SW480 (cell line): ENCODE measurements around the gene DRC1.
"Not testable (repeated sequence)": the region's sequence is repeated elsewhere in the genome, so short reads cannot be mapped to it uniquely, and the experiment has no call there.

Experiments
- DNase-seq: peaks from one replicate; pipeline ENCODE4 v3.0.0-alpha.2; 2016; ENCODE audit warnings: low spot score

Gene DRC1

DNA sequence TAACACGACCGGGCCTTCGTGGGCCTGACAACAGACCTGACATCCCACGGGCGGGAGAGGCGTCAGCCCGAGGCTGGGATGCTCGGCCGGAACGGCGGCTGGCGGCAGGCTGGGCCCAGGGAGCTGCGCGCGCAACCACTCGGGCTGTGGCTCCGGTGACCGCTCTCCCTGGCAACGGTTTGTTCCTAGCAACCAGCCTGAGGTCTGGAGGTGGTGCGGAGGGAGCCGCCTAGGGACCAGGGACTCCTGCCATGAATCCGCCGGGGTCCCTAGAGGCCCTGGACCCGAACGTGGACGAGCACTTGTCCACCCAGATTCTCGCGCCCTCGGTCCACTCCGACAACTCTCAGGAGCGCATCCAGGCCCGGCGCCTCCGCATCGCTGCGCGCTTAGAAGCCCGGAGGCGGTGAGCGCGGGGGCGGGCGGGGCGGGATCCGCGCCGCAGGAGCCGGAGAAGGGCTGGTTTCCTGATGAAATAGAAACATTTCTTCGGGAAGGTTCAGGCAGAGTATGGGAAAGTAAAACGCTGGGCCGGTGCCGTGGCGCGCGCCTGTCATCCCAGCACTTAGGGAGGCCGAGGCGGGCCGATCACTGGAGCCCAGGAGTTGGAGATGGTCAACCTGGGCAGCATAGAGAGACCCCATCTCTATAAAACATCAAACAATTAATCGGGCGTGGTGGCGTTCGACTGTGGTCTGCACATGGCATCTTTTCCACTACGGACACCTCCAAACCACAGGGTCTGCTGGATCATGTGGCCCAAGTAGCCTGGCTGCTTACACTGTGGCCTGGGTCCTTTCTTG is at the start of gene DRC1:
TSS of gene DRC1 (plus strand) at position 182 of the 803 bp plus-strand sequence. CDS start at position 252, 70 bp downstream.
- DNase-seq, result peak; percentile 87

DNA sequence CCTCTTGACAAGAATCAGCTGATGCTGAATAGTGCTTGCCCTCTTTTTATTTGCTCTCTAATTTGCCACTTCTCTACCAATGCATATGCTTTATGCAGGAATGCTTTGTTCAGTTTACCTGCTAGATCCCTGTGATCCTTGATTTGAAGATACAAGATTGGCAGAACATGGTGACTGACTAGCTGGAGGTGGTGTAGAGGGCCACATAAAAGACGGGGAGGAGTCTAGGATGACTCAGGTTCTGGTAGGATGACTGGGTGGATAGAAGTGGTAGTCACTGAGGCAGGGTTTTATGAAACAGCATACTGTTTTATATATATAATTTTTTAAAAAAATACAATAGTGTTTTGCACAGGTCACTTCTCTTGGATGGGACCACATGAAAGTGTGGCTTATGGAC is 48.8 kb upstream of the DRC1 start:
- peak; percentile 51 for DNase-seq

DNA sequence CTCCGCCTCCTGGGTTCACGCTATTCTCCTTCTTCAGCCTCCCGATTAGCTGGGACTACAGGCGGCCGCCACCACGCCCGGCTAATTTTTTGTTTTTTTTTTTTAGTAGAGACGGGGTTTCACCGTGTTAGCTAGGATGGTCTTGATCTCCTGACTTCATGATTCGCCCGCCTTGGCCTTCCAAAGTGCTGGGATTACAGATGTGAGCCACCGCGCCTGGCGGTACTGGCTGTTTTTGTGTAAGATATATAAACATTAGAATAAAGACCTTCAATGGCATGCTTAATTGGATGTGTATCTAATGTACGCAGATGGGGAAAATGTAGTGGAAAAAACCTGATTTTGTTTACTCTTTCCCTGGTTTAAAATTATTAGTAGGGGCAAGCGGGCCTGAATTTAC is 47.3 kb upstream of the DRC1 start:
- DNase-seq, result not testable (repeated sequence)

DNA sequence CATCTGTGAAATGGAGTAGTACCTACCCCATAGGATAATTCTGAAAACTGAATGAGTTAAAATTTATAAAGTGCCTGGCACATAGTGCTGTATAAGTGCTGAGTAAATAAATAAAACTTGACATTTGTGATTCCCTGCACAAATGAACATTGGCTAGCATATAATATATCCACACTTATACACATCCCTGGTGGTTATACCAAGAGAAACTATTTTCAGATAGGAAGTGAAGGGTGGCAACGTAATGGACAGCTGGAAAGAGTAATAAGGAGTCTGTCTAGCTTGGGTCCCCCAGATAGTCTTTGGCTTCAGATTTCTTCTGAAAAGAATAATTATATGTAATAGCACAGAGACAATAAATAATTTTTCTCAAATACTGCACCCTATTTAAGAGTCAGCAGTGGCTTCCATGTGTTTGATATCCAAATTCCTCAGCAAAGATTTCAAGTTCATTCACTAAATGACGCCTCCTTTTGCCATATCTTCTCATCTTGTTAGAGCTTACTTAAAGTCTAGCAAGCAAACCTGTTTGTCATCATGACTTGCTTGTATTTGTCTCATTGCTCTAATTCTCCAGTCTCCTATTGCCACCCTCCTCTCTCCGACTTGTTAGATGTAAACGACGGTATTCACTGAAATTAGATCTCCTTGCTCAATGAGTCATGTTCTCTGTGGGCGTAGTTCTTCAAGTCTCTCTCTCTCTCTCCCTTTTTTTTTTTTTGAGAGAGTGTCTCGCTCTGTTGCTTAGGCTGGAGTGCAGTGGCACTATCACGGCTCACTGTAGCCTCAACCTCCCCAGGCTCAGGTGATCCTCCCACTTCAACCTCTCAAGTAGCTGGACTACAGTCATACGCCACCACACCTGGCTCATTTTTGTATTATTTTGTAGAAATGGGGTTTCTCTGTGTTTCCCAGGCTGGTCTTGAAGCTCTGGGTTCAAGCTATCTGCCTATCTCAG is 46.4 kb upstream of the DRC1 start:
- DNase-seq, result peak; percentile 89

DNA sequence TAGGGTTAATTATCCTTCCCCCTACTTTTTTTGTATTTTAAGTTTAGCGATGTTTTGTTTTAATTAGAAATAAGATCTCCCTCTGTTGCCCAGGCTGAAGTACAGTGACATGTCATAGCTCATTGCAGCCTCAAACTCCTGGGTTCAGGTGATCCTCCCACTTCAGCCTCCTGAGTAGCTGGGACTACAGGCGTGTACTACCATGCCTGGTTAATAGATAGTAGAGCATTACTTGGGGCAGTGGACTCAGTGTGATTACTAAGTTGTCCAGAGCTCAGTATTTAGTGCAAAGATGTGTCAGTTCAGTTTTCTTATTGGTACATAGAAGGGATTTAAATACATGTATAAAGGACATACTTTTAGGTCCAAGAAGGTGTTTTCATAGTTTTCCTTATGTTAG is 45.6 kb upstream of the DRC1 start:
- no peak for DNase-seq

DNA sequence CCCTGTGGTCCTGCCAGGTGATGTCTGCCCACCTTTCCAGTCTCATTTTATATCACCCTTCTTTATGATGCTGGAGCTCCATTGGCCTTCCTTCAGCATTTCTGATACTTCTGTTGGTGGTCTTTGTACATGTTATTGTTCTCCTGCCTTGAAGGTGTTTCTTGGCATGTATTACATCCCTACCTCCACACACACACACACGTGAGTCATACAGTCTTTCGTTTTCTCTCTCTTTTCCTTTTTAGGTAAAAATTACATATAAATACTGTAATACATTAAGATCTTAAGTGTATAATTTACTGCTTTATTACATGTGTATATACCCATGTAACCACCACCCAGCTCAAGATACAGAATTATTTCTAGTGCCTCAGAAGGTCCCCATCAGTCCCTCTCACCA is 44.9 kb upstream of the DRC1 start:
- no peak for DNase-seq

DNA sequence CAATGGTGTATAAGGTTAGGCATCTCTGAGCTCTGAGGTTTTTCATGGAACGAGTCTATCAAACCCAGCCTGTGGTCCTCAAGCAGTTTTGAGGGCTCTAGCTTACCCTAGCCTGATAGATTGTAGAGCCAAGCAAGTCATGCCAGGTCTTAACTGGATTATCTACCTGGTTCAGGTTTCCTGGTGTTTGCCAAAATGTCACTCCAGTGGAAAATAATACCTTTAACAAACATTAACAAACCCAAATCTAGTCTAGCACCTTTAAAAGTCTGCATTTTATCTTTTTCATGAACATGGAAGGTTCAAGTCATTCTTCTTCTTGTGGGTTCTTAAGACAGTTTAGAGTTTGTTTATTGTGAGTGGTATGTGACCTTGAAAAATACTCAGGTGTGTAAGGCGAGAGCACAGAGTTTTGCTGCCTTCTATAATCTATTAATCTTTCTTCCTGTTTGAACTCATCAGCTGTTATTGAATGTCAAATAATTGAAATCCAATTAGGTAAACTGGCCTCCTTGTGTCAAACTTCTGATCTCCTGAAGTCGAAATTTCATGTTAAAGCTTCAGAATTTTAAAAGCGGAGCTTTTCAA is 41.7 kb upstream of the DRC1 start:
- no peak for DNase-seq

DNA sequence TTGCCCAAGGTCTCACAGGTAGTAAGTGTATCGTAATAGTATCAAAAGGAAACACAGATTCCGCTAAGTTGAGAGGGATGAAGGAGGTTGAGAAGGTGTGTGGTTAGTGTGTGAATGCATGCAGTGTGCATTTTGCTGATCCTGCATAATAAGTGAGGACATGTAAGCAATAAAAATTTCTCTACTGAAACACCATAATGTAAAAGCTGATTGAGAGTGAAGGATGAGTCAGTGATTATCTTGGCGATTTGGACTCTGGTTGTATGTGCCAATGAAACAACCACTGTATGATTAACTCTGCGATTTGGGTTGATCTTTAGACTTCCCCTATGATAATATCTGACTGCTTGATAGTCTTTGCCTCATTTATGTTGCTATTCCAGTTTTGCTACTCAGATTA is 38.4 kb upstream of the DRC1 start:
- no peak for DNase-seq

DNA sequence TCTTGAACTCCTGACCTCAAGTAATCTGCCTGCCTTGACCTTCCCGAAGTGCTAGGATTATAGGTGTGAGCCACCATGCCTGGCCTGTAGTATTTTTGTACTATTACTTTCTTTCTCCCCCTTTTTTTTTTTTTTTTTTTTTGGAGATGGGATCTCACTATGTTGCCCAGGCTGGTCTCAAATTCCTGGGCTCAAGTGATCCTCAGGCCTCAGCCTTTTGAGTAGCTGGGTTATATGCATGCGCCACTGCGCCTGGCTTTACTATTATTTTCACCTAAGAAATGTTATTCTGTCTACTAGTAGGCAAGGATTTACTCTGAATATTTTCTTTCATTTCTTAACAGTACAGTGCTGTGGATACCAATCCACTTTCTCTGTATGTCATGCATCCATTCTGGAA is 37.8 kb upstream of the DRC1 start:
- no peak for DNase-seq

DNA sequence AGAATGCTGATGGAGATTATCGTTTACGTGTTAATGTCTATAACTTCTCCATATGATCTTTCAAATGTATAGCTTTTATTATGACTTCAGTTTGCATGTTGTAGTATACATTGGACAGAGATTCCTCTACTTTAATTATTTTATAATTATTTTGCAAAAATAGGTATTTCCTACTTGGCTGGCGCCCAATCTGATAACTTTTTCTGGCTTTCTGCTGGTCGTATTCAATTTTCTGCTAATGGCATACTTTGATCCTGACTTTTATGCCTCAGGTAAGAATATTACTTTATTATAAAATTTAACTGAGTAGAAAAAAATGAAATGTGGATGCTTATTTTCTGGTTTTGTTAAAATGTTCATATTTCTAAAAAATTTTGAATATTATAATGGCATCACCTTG is 37.1 kb upstream of the DRC1 start:
- no peak for DNase-seq

DNA sequence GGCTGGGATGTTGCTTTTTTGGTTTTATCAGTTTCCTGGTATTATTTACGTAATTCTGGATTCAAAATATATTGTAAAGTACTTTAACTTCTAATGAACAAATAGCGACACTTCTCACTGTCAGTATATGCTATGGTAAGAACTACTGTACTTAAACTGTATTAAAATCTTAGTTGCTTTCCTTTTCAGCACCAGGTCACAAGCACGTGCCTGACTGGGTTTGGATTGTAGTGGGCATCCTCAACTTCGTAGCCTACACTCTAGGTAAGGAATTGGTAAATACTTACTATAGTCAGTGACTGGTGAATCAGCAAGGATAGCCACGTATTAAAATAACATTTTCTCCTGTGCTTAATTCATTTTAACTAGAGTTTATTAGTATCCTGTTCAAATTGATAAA is 34.8 kb upstream of the DRC1 start:
- no peak for DNase-seq

DNA sequence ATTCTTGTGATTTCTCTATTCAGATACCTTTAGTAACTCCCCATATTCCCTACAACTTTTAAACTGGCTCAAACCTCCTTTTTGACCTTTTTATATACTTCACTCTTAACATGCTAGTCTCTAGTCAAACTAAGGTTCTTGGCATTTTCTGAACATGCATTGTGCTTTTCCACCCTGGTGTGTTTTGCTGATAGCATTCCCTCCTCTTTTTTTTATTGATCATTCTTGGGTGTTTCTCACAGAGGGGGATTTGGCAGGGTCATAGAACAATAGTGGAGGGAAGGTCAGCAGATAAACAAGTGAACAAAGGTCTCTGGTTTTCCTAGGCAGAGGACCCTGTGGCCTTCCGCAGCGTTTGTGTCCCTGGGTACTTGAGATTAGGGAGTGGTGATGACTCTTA is 32.1 kb upstream of the DRC1 start:
- DNase-seq, result not testable (repeated sequence)

DNA sequence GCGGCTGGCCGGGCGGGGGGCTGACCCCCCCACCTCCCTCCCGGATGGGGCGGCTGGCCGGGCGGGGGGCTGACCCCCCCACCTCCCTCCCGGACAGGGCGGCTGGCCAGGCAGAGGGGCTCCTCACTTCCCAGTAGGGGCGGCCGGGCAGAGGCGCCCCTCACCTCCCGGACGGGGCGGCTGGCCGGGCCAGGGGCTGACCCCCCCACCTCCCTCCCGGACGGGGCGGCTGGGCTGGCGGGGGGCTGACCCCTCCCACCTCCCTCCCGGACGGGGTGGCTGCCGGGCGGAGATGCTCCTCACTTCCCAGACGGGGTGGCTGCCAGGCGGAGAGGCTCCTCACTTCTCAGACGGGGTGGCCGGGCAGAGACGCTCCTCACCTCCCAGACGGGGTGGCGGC is 30.8 kb upstream of the DRC1 start:
- DNase-seq, result not testable (repeated sequence)

DNA sequence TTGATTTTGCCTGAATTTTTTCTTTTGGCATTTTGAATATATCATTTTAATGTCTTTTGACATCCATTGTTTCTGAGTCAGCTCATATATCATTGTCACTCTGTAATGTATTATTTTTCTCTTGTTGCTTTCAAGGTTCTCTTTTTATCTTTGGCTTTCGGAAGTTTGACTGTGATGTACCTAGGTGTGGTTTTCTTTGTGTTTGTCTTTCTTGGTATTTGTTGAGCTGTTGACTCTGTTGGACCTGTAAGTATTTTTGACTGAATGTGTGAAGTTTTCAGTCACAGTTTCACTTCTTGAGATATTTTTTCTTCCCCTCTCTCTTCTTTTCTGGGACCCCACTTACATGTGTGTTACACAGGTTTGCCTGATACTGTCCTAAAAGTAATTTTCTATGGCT is 24.9 kb upstream of the DRC1 start:
- no peak for DNase-seq

DNA sequence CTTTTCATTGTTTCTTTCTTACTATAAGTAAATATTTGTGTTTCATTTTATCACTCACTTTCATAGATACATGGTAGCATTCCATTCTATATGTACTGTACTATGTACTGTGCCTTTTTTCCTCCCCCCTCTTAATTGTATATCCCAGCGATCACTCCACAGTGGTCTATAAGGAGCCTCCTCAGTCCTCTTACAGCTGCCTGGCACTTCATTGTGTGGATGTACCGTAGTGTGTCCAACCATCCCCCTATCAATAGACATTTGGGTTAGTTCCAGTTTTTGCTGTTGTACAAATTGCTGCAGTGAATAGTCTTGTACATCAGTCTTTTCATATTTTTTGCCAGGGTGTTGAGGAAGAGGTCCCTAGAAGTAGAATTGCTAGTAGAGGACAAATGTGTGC is 21.4 kb upstream of the DRC1 start:
- DNase-seq, result no peak

DNA sequence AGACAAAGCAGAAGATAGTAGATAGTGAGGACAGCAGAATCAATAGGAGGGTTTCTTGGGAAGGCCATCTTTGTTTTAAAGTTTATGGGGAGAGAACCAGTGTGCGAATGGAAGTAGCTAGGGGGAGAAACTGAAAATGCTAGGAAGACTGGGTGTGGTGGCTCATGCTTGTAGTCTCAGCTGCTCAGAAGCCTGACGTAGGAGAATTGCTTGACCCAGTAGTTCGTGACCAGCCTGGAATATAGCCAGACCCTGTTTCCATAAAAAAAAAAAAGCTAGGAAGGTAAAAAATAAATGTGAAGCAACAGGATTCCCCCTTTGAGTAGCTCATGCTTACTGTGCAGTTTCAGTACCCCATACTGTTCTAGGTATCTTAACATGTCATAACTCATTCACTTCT is 19.2 kb upstream of the DRC1 start:
- no peak for DNase-seq

DNA sequence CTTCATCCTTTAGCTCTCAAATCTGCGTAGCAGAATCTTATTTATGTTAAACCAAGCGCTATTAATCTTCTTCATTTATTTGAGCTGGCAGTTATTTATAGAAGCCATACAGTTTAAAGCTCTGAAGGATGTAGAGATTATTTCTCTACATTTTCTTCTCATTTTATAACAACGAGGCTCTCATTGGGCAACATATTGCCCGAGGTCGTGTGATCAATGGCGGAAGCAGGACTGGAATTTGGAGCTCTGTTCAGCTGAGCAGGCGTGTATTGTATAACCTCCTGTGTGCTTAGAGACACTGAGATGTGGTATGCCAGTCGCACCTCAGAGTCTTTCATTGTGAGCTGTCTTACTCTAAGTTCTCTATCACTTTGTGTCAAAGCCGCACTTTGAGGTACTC is 17.5 kb upstream of the DRC1 start:
- DNase-seq, result no peak

DNA sequence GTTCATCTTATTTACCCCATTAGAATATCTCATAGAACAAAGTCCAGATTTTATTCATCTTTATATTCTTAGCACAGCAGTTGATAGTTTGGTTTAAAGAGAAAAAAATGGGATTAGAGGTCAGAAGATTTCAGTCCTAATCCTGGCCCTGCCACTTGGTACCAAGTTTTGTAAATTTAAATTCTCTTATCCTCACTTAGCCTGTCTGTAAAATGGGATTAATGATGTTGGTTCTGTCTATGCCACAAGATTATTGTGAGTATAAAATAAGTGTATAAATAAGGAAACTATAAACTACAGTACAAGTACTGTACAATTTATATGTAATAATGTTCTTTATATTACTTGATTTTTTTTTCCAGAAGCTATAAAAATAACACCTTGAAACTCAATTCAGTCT is 17.1 kb upstream of the DRC1 start:
- DNase-seq, result no peak

DNA sequence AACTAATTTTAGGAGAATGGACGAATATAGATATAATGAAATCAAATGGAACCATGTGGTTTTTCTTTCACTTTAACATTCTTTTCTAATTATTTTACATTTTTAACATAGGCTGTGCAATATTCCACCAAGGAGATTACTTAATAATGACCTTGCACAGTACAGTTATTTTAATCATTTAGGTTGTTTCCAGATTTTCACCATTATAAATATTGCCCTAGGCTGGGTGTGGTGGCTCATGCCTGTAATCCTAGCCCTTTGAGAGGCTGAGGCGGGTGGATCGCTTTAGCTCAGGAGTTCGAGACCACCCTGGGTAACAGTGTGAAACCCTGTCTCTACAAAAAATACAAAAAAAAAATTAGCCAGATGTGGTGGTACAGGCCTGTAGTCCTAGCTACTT is 14.5 kb upstream of the DRC1 start:
- no peak for DNase-seq

DNA sequence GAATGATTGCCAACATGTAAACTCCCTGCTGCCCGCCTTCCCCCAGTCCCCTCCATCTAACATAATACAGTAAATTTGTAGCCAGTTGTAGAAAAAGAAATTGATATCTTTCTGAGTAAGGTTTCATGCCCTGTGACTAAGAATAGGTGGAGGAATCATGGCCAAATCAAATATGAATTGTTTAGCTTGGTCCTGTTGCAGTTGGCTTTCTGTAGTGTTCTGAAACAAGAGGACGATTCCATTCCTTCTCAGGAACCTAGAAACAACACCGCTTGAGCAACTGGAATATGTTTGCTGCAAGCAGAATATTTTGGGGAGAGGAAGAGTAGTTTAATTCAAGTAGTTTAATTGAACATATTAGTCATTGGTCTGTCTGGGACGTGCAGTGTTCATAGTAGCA is 7.0 kb upstream of the DRC1 start:
- no peak for DNase-seq

DNA sequence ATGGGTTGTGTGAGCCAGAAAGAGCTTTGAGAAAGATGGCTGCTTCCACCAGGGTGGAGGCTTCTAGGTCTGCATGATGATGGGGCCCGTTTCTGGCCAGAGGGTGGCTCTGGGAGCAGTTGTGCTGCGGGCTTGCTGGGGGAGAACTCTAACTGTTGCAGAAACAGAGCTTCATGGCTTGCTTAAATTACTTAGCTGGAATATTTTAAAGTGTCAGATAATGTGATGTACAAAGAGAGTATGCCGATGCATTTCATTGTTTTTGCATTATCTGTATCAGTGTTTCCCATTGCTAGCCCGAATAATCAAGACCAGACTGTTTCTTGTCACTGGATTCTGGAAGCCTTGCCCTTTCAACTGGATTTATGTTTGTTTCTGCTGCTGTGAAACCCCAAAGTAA is 6.3 kb upstream of the DRC1 start:
- no peak for DNase-seq

DNA sequence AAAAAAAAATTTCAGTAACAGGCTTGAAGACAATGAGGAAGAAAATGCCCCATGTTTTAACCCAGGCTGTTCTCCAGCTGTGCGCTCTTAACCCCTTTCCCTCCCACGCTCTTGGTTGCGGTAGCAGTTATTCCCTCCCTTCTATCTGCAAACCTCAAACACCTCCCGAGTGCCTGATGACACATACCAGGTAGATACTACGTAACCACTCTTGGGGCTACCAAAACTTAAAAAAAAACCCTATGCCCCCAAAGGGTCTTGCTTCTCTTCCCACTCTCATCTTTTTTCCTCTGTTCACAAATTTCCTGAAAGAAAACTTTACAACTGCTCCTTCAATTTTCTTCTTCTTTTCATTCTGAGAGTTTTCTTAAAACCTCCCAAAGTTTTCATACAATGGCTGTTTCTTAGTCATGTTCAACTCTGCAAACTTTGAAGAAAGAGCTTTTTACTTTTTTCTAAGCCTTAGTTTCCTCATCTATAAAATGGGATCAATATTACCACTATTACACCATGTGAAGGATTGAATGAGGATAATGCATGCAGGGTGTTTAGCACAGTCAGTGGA is 4.9 kb upstream of the DRC1 start:
- DNase-seq, result no peak
